HFF-Myc (cell line): Measurements from ENCODE around the gene H19.

Experiments used
- DNase-seq: peaks from one replicate; pipeline ENCODE4 v3.0.0-alpha.2; 2011; ENCODE audit warnings: low read depth; ENCODE audit errors: extremely low read depth
- H3K4me3 ChIP-seq: replicated peaks from 2 replicates; pipeline ENCODE4 v1.5.1; 2011; ENCODE audit warnings: low read depth, mild to moderate bottlenecking, control low read depth, low read length
- TF ChIP-seq, protein P1 (sequence below): IDR thresholded peaks from 2 replicates; pipeline ENCODE4 v1.5.1; 2012; ENCODE audit warnings: mild to moderate bottlenecking, low read depth, low read length, control low read depth; ENCODE audit errors: missing control alignments

Gene H19

GRCh38 chr11:1964955-1965354 lies 32.7 kb downstream of the H19 start:
- no peak overlapping the region for H3K4me3 ChIP-seq
- no peak for DNase-seq
- TF ChIP-seq, protein P1, sequence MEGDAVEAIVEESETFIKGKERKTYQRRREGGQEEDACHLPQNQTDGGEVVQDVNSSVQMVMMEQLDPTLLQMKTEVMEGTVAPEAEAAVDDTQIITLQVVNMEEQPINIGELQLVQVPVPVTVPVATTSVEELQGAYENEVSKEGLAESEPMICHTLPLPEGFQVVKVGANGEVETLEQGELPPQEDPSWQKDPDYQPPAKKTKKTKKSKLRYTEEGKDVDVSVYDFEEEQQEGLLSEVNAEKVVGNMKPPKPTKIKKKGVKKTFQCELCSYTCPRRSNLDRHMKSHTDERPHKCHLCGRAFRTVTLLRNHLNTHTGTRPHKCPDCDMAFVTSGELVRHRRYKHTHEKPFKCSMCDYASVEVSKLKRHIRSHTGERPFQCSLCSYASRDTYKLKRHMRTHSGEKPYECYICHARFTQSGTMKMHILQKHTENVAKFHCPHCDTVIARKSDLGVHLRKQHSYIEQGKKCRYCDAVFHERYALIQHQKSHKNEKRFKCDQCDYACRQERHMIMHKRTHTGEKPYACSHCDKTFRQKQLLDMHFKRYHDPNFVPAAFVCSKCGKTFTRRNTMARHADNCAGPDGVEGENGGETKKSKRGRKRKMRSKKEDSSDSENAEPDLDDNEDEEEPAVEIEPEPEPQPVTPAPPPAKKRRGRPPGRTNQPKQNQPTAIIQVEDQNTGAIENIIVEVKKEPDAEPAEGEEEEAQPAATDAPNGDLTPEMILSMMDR: no peak

DNA sequence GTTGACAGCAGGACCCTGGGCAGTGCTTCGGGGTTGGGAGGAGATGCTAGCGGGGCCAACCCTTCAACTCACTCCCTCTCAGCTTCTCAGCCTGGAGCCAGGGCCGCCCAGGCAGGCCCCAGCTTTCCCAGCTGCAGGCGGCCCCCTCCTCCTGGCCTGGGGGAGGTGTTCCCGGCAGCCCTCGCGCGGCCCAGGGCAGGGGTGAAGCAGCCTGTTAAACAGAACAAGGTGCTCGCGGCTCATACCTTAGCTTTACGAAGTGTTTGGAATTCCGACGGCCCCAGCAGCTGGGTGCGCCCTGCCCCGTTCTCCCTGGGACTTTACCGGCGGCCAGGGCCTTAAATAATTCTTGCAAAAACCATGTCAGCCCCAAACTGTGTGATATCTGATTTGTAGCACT lies 33.3 kb downstream of the H19 start:
- no peak overlapping the region for H3K4me3 ChIP-seq
- DNase-seq: no peak
- TF ChIP-seq, protein P1: no peak

DNA sequence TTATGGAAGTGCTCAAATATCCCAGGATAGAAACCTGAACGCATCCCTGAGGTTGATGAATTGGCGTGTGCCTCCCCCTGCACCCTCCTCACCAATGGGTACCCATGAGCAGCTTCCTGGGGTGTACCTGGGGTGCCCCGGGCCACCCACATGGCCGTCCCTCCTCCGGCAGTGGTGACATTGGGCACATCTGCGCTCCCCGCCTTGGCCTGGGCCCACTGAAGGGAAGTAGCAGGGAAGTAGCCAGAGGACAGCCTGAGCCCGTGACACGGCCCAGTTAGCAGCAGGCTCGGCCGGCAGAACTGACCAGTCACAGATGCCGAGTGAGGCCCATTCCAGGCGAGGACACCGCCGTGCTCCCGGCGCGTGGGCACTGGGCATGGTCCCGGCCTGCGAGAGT lies 33.8 kb downstream of the H19 start:
- DNase-seq: no peak
- TF ChIP-seq, protein P1: no peak
- H3K4me3 ChIP-seq: no peak overlapping the region

- DNase-seq: no peak
- TF ChIP-seq, protein P1: no peak
- no peak overlapping the region for H3K4me3 ChIP-seq
These were observed 37.9 kb downstream of the H19 start for GRCh38 chr11:1959786-1960185.

DNA sequence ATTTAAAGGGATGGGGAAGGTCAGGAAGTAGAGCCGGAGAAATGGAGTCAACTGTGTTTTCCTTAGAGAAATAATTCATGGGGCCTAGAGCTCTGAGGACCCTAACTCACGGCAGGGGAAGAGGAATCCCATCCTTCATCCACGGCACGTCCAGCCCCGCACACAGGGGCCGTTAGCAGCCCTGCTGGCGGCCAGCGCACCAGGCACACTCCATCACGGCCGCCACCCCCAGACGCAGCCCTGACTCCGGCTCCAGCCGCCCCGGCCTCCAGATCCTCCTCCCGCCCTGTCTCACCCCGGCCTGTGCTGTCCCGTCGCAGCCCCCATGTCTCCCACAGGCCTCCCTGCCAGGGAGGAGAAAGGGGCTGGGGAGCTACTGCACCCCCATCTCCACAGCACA lies 39.3 kb downstream of the H19 start:
- TF ChIP-seq, protein P1: no peak
- no peak overlapping the region for H3K4me3 ChIP-seq
- no peak for DNase-seq

DNA sequence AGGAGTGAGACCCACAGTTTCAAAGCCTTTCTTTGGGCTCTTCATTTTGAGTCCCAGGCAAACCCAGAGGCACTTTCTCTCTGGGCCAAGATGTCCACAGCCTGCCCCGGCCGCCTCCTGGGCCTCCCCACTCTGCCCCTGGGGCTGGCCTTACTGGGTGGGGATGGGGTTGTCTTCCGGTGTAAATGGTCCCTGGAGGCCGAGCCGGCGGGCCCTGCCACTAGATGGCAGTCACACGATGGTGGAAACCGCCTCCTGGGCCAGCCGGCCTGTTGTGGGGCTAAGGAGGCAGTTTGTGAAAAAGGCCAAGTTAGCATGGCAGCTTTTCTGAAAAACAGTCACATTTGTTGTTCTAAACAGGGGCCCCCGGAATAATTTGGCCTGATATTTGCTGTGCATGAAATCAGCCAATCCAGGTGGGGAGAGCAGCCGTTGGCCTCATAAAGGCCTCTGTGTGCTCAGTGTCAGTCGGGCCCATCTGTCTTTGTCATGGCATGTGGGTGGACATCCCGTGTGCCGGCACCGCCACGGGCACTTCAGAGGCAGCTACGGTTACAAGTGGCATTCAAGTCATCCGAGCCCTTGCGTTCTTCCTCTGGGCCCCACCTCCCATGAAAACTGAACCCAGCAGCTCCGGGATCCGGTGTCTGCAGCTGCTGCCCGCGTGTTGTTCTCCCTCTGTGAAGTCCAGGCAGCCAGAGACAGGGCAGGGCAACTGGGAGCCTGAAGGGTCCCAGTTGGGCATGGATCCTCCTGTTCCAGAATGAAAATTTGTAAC lies 44.0 kb downstream of the H19 start:
- TF ChIP-seq, protein P1: no peak
- H3K4me3 ChIP-seq: no peak overlapping the region
- no peak for DNase-seq

GRCh38 chr11:1952806-1953482 lies 44.7 kb downstream of the H19 start:
- no peak overlapping the region for H3K4me3 ChIP-seq
- TF ChIP-seq, protein P1: no peak
- DNase-seq: no peak
